GM19452 (cell line): ENCODE data around the gene CDYL.

Experiments
- ATAC-seq: cut with Tn5 transposase; IDR thresholded peaks from one replicate; pipeline ENCODE4 v1.9.1; 2021; ENCODE audit not compliant: unreplicated experiment

Gene CDYL

DNA sequence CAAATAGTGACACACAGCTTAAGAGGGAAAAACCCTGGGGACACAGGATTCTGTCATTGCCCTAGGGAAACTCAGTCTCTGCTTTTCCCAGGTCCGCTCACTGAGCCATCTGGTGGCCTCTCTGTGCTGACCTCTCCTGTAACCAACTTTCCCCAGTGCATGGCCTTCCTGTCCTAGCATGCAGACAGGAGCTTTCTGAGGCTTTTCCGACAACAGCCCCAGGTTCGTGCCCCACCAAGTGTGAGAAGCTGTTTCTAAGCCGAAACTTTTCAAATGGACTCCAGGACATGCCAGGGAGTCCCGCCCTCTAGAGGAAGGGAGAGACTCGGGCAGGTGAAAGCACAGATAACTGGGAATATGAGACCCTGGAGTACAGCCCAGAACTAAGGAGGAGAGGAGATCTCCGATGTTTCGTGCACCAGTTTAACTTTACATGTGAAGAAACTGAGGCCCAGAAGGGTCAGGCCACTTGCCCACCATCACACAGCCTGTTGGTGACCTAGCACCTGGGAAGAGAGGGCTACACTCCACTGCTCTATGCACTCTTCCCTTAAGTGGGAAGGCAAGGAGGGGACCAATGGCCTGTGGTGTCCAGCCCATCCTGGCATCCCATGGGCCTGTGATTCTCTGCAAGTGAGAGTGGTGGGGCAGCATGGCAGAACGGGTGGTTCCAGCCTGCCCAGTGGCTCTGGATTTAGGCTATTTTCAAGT is 181.5 kb downstream of the CDYL start:
- ATAC-seq = no peak

DNA sequence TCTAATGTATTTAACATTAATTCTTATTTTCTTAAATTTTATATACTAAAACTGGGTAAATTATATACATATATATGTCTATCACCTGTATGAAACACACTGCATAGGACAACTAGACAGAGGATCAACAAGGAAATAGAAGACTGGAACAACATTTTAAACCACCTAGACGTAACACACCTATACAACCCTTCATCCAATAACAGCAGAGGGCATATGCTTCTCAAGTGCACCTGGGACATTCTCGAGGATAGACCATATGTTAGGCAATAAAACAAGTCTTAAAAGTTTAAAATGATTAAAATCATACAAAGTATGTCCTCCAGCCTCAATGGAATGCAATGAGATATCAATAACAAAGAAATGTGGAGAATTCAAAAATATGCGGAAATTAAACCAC is 182.4 kb downstream of the CDYL start:
- ATAC-seq = no peak

- no peak for ATAC-seq
Measured at GRCh38 chr6:4961322-4962168, 185.3 kb downstream of the CDYL start.

DNA sequence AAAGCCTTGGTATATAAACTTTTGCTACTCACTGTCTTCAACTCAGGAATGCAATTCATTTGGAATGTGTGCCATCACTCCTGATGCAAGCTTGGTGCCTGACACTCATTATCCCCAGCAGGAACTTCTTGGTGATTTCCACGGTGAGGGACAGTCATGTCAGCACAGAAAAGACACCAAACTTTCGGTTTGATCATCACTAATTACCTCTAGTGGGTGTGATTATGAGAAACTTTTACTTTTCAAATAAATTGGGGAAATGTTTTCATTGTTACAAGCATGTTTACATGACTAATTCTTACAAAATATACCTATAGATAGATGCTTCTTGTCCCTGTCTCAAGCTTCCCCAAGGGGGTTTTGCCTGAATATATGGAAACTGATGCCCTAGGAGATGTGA is 186.7 kb downstream of the CDYL start:
- ATAC-seq = no peak

- ATAC-seq = no peak
Measured at GRCh38 chr6:4964675-4965561, 188.7 kb downstream of the CDYL start.

DNA sequence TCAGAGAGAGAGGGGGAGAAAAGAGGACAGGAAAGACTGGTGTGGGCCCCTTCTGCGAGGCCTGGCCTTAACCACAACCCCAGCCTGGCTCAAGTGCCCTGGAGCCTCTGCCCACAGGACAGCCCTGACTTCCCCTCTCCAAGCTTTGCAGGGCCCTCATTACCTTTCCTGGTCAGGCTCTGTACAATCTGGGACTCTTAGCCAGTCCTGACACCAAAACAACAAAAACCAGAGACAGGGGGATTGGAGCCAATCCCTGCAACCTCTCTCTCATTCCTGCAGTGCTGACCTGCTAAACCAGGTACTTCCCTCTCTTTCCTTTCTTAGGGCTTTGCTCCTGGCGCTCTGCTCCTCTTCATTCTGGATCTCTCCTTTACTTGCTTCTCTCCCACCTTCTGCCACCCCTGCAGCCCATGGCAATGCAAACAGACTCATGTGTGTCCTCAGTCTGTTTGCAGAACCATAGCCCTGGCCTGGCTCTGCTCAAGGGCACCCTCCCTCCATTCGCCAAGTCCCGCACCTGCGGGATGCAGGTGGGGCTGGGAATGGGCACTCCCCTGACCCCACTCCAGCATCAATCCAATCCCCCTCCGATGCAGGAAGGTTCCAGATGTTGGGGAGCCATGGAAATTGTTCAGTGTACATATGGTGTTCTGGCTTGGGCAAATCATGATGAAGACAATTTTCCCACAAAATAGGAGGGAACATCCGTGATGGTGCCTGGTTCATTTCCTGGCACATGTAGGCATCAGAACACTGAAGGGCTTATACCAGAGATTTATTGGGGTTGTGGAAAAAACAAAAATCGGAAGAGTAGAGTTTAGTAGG is 189.6 kb downstream of the CDYL start:
- no peak for ATAC-seq

DNA sequence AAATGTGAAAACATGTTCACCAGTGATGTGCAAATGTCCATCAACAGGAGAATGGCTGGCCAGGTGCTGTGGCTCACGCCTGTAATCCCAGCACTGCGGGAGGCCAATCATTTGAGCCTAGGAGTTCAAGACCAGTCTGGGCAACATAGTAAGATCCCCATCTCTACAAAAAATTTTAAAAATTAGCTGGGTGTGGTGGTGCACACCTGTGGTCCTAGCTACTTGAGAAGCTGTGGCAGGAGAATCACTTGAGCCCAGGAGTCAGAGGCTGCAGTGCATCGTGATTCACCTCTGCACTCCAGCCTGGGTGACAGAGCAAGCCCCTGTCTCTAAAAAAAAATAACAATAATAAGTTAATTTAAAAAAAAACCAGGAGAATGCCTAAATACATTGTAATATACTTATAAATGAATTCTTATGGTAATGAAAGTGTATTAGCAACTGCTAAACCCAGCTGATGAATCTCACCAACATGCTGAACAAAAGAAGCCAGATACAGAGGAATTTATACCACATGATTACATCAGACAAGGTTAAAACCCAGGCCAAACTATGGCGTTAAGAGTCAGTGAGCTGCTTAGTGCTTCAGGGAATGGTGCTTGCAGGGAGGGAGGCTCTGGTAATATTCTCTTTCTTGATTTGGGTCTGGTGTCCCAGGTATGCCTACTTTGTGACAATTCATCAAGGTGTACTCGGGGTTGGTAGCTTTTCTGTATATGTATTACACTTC is 191.3 kb downstream of the CDYL start:
- no peak for ATAC-seq

GRCh38 chr6:4969609-4970285 is 193.5 kb downstream of the CDYL start:
- no peak for ATAC-seq

GRCh38 chr6:4970739-4971395 is 194.7 kb downstream of the CDYL start:
- ATAC-seq = no peak

DNA sequence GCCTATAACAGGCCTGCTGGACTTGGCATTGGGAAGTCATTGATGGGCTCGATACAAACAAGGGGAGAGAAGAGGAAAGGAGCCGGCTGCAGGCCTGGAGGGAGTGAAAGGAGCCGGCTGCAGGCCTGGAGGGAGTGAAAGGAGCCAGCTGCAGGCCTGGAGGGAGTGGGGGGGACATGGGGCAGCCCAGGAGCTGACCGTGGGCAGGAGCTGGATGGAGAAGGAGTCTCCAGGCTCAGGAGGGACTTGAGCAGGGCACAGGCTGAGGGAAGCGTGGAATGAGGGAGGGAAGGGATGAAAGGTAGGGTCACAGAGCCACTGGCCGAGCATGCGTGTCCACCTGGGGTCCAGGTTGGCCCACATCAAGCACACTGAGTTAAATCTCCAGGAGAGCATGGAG is 195.6 kb downstream of the CDYL start:
- ATAC-seq = no peak

- ATAC-seq = no peak
Measured at GRCh38 chr6:4972438-4972837, 196.2 kb downstream of the CDYL start.

DNA sequence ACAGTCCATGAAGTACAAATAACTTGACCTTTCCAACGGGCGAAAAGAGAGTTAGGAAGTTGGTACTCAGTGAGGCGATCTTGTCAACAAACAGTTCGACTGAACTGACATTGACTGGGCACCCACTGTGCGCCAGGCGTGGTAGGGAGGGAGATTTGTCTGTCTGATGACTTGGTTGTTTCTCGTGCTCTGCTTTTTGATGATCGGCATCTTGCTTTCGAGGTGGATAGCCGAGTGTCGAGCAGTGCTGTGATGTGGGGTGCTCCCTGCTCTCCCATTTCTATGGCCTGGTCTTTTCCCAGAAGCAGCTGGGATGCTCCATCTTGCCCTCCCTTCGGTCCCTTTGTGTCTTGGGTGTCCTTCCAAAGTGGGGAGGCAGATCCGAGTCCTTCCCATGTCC is 197.2 kb downstream of the CDYL start:
- no peak for ATAC-seq

GRCh38 chr6:4973982-4974745 is 198.0 kb downstream of the CDYL start:
- no peak for ATAC-seq

DNA sequence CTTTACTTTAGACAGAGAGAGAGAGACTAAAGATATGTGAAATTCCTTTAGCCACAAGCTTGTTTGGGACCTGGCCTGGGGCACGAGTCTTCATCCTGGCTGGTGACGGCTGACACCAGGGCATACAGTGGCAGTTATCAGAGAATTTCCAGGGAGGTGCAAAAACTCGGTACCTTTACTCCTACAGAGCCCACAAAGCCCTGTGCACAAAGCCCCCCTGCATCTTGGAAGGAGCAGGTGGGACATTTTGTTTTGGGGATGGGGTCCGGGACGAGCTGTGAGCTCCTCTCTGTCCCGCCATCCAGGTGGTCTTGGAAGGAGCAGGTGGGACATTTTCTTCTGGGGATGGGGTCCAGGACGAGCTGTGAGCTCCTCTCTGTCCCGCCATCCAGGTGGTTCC is 198.8 kb downstream of the CDYL start:
- no peak for ATAC-seq

- no peak for ATAC-seq
Measured at GRCh38 chr6:4975506-4975905, 199.3 kb downstream of the CDYL start.

- no peak for ATAC-seq
Measured at GRCh38 chr6:4977468-4977867, 201.3 kb downstream of the CDYL start.

DNA sequence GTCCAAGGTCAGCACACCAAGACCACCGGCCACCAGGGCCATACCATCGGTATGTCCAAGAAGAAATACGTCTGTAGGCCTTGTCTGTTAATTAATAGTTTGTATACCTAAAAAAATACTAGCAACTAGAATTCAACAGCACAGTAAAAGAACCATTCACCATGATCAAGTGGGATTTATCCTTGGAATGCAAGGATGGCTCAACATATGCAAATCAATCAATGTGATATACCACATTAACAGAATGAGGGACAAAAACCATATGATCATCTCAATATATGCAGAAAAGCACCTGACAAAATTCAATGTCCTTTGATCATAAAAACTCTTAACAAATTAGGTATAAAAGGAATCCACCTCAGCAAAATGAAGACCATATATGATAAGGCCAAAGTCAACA is 203.2 kb downstream of the CDYL start:
- ATAC-seq = no peak

DNA sequence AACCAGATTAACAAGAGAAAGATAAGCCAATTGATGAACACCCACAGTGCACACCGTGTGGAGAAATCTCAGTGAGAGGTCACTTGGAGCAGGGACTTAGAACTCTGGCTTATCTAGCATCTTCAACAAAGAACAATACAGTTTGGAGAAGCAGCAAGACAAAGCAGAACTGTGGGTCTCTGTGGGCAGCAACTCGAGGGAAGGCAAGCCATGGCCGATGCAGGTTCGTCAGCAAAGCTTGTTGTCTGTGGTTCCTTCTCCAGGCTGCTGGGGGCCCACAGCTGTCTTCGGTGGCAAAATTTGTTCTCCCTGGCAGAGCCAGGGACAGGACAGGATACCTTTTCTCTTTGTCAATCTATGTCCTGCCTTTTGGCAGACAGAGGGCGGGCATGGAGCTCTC is 205.6 kb downstream of the CDYL start:
- no peak for ATAC-seq
